B cell (primary cell): ENCODE measurements around the gene H6PD. TPM values are rescaled to one million over a fixed set of nuclear protein-coding genes. Genes with fewer than 3 reads are reported as not detected.

Experiments
- ATAC-seq: fragments of 200-7000 bp; cut with Tn5 transposase; one replicate; pipeline ENCODE4 v1.10.0; 2021; ENCODE audit warnings: low read depth, mild to moderate bottlenecking, moderate number of reproducible peaks, moderate library complexity
- CTCF ChIA-PET: fragments of 350-600 bp; sonication (Branson Sonifier 250); formaldehyde crosslinking; loops from one replicate; lab custom pipeline; 2021; ENCODE audit warnings: antibody characterized with exemption, inconsistent platforms; lab: Charles Lee
- POLR2A ChIA-PET: fragments of 350-600 bp; sonication (Branson Sonifier 250); formaldehyde crosslinking; loops from one replicate; lab custom pipeline; 2021; ENCODE audit warnings: antibody characterized with exemption; lab: Charles Lee
- DNase-seq: peaks from one replicate; pipeline ENCODE4 v3.0.0; 2013
- H2AFZ ChIP-seq: 2 replicates; pipeline ENCODE4 v1.6.1; 2012; ENCODE audit warnings: mild to moderate bottlenecking, low read depth, low read length; ENCODE audit not compliant: insufficient read depth, poor library complexity, severe bottlenecking
- H3K27ac ChIP-seq, 2 donors: 1 replicate in 1 of 2; 2 replicates in 1 of 2; pipeline ENCODE4 v1.5.1; 2012 to 2013; ENCODE audit warnings: low read length in 2 of 2, mild to moderate bottlenecking in 2 of 2, moderate library complexity in 1 of 2
- H3K27me3 ChIP-seq, 4 experiments: fragments of 200-600 bp in 1 of 4; sonication (generic) in 1 of 4; replicated peaks in 1 of 4; 1 replicate in 2 of 4; 2 replicates in 2 of 4; pipeline versions ENCODE4 v1.6.1 to v1.7.0; 2013 to 2016; ENCODE audit warnings: low read length in 3 of 4, mild to moderate bottlenecking in 2 of 4, mixed read lengths in 1 of 4, moderate library complexity in 1 of 4; ENCODE audit not compliant: insufficient read depth in 4 of 4, control insufficient read depth in 3 of 4; ENCODE audit errors: control extremely low read depth in 1 of 4
- H3K36me3 ChIP-seq, 2 experiments: replicated peaks in 1 of 2; 1 replicate in 1 of 2; 2 replicates in 1 of 2; pipeline versions ENCODE4 v1.6.1 to v1.7.1; 2013; ENCODE audit warnings: low read length in 1 of 2; ENCODE audit not compliant: insufficient read depth in 2 of 2, control insufficient read depth in 1 of 2; ENCODE audit errors: control extremely low read depth in 1 of 2, extremely low read depth in 1 of 2
- H3K4me1 ChIP-seq, 2 donors: fragments of 200-600 bp in 1 of 2; sonication (generic) in 1 of 2; 1 replicate in 1 of 2; 2 replicates in 1 of 2; pipeline versions ENCODE4 v1.5.1 to v1.6.1; 2013 to 2017; ENCODE audit warnings: low read length in 2 of 2; ENCODE audit not compliant: control insufficient read depth in 2 of 2, insufficient read depth in 2 of 2
- H3K4me2 ChIP-seq: replicated peaks from 2 replicates; pipeline ENCODE3; 2012; ENCODE audit warnings: mild to moderate bottlenecking, low read depth, low read length; ENCODE audit not compliant: poor library complexity, severe bottlenecking
- H3K4me3 ChIP-seq, 5 experiments: fragments of 200-600 bp in 1 of 5; sonication (generic) in 1 of 5; 1 replicate in 3 of 5; 2 replicates in 2 of 5; pipeline versions ENCODE4 v1.5.1 to v1.7.0; 2011 to 2016; ENCODE audit warnings: low read length in 4 of 5, mild to moderate bottlenecking in 4 of 5, low read depth in 2 of 5, control low read depth in 1 of 5, moderate library complexity in 1 of 5; ENCODE audit not compliant: insufficient read depth in 1 of 5; ENCODE audit errors: control extremely low read depth in 1 of 5, extremely low read depth in 1 of 5
- H3K79me2 ChIP-seq: fragments of 200-600 bp; sonication (generic); one replicate; pipeline ENCODE4 v1.6.0; 2016; ENCODE audit warnings: low read length; ENCODE audit not compliant: control insufficient read depth, insufficient read depth
- H3K9ac ChIP-seq: fragments of 200-600 bp; sonication (generic); 2 replicates; pipeline ENCODE4 v1.6.1; 2017; ENCODE audit warnings: mild to moderate bottlenecking, low read length, moderate library complexity
- H3K9me3 ChIP-seq, 3 donors: one replicate each; pipeline versions ENCODE4 v1.6.1 to v1.7.1; 2013; ENCODE audit warnings: low read length in 2 of 3; ENCODE audit not compliant: control insufficient read depth in 2 of 3, insufficient read depth in 1 of 3; ENCODE audit errors: control extremely low read depth in 1 of 3
- H4K20me1 ChIP-seq: 2 replicates; pipeline ENCODE4 v1.6.0; 2012; ENCODE audit warnings: mild to moderate bottlenecking, low read length; ENCODE audit not compliant: insufficient read depth, control insufficient read depth, poor library complexity, severe bottlenecking
- H3K27ac Mint-ChIP-seq: one replicate; pipeline ENCODE4 v1.8.0; 2021; ENCODE audit warnings: mixed read lengths
- H3K27me3 Mint-ChIP-seq: one replicate; pipeline ENCODE4 v1.8.0; 2021; ENCODE audit warnings: mixed read lengths
- H3K4me1 Mint-ChIP-seq: one replicate; pipeline ENCODE4 v1.8.0; 2021; ENCODE audit warnings: mixed read lengths
- H3K4me3 Mint-ChIP-seq: one replicate; pipeline ENCODE4 v1.8.0; 2021; ENCODE audit warnings: mixed read lengths
- H3K9me3 Mint-ChIP-seq: one replicate; pipeline ENCODE4 v1.8.0; 2022; ENCODE audit warnings: mixed read lengths; ENCODE audit not compliant: insufficient read depth
- EZH2 ChIP-seq: IDR thresholded peaks from 2 replicates; pipeline ENCODE4 v1.6.1; 2012; ENCODE audit warnings: borderline replicate concordance, low read depth, mild to moderate bottlenecking, moderate library complexity, low read length; ENCODE audit not compliant: insufficient read depth, poor library complexity, severe bottlenecking
- WGBS: methylation state at CpG from one replicate; pipeline ENCODE4 v1.1.5; 2013; ENCODE audit warnings: missing lambda C conversion rate; ENCODE audit not compliant: insufficient coverage; 5-methylcytosine and 5-hydroxymethylcytosine counted together
- intact Hi-C: fragments of 100-400 bp; cut with micrococcal nuclease; formaldehyde crosslinking; loops from one replicate; pipeline ENCODE4 v1.10.0; 2022
- polyA plus RNA-seq: library from polyadenylated mRNA; depleted of rRNA; stranded (reverse); fragments of >200 nt; gene quantifications from 2 replicates; pipeline ENCODE4 v1.2.3, GENCODE V29; 2012
- total RNA-seq, 2 donors: library from RNA; stranded (reverse); fragments of 120-200 nt in 1 of 2; gene quantifications; 1 replicate in 1 of 2; 2 replicates in 1 of 2; pipeline versions ENCODE4 v1.2.3 to v1.2.4, GENCODE V29; 2013 to 2022
- TF ChIP-seq, protein P1 (sequence below): fragments of 200-600 bp; IDR thresholded peaks from one replicate; pipeline ENCODE4 v1.8.0; 2022; ENCODE audit warnings: antibody characterized with exemption, mild to moderate bottlenecking

The H6PD gene
- total and polyA plus RNA-seq, 2 donors (not counting 1 experiment from before 2014, with no cell fraction given) = 11.3 to 30.2 TPM

DNA sequence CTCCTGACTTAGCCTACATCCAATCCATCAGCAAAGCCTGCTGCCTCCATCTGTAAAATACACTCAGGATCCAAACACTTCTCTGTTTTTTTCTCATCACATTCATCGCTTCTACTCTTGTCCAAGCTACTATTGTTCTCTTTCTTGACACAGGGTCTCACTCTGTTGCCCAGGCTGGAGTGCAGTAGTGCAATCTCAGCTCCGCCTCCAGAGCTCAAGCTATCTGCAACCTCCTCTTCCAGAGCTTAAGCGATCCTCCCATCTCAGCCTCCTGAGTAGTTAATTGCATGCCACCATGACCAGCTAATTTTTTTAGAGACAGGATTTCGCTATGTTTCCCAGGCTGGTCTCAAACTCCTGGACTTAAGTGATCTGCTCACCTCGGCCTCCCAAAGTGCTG, 44.3 kb upstream of the H6PD start:
- no peak overlapping the region for H3K27ac ChIP-seq
- Mint-ChIP-seq H3K9me3 (no peaks in the 10 kb centered on the region), H3K27ac (no peak overlapping the region), H3K27me3 (peaks cover 27% of the 10 kb centered on the region), H3K4me3 (no peak overlapping the region), H3K4me1 (no peaks in the 10 kb centered on the region)
- H3K4me1 ChIP-seq = no peaks in the 10 kb centered on the region
- H3K9me3 ChIP-seq = no peaks in the 10 kb centered on the region
- H3K9ac ChIP-seq = no peak overlapping the region
- intact Hi-C loops = loop anchor here (10.0 kb wide), 1 partner anchor 185 kb away; no protein-coding TSS in a partner anchor
- no peak overlapping the region for H2AFZ ChIP-seq
- CTCF ChIA-PET = interaction anchor here (0.7 to 1.9 kb wide), 5 partner anchors 9 to 80 kb away, joined by 3 to 8 read pairs (median 6); no protein-coding TSS in a partner anchor
- WGBS = 92% methylated on average over 5 of the region's 5 CpGs
- H3K4me2 ChIP-seq = no peak overlapping the region
- POLR2A ChIA-PET = no interaction called here
- H3K36me3 ChIP-seq = no peaks in the 10 kb centered on the region
- H3K4me3 ChIP-seq = no peak overlapping the region
- H4K20me1 ChIP-seq = no peaks in the 10 kb centered on the region
- peaks cover 0 to 5% (median 0%) of the 10 kb centered on the region in 4 experiments for H3K27me3 ChIP-seq
- TF ChIP-seq, protein P1, sequence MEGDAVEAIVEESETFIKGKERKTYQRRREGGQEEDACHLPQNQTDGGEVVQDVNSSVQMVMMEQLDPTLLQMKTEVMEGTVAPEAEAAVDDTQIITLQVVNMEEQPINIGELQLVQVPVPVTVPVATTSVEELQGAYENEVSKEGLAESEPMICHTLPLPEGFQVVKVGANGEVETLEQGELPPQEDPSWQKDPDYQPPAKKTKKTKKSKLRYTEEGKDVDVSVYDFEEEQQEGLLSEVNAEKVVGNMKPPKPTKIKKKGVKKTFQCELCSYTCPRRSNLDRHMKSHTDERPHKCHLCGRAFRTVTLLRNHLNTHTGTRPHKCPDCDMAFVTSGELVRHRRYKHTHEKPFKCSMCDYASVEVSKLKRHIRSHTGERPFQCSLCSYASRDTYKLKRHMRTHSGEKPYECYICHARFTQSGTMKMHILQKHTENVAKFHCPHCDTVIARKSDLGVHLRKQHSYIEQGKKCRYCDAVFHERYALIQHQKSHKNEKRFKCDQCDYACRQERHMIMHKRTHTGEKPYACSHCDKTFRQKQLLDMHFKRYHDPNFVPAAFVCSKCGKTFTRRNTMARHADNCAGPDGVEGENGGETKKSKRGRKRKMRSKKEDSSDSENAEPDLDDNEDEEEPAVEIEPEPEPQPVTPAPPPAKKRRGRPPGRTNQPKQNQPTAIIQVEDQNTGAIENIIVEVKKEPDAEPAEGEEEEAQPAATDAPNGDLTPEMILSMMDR = no peak
- ATAC-seq (no peak), DNase-seq (no peak)
- H3K79me2 ChIP-seq = no peaks in the 10 kb centered on the region

DNA sequence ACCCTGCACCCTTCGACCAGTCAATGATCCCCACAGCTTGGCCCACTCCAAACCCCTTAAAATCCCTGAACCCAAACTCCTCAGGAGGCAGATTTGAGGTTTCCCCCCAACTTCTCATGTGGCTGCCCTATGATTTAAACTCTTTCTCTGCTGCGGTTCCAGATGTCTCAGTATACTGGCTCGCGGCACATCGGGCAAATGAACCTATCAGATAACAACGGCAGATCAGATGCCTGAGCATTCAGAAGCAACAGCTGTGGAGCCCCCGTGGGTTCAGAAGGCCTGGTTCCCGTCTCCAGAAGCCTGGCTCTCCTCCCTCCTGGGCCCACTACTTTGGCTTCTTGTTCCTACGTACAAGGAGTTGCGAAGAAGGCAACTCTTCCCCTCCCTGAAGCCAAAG, 43.3 kb upstream of the H6PD start:
- Histone ChIP-seq H3K27me3 (peaks cover 0 to 5% (median 0%) of the 10 kb centered on the region in 4 experiments), H2AFZ (no peak overlapping the region), H4K20me1 (no peaks in the 10 kb centered on the region), H3K4me1 (peaks cover 0 to 3% of the 10 kb centered on the region in 2 donors), H3K27ac (no peak overlapping the region), H3K79me2 (no peaks in the 10 kb centered on the region), H3K9me3 (no peaks in the 10 kb centered on the region), H3K4me2 (no peak overlapping the region), H3K4me3 (no peak overlapping the region), H3K9ac (no peak overlapping the region), H3K36me3 (no peaks in the 10 kb centered on the region)
- WGBS = 91% methylated on average over 10 of the region's 10 CpGs
- Mint-ChIP-seq H3K27ac (no peak overlapping the region), H3K4me1 (peaks cover 4% of the 10 kb centered on the region), H3K4me3 (no peak overlapping the region), H3K9me3 (no peaks in the 10 kb centered on the region), H3K27me3 (peaks cover 24% of the 10 kb centered on the region)
- DNase-seq = no peak
- intact Hi-C loops = loop anchor here (10.0 kb wide), 1 partner anchor 186 kb away; no protein-coding TSS in a partner anchor
- no peak for TF ChIP-seq EZH2
- TF ChIP-seq, protein P1 = no peak
- ChIA-PET POLR2A (no interaction called here), CTCF (interaction anchor here (1.0 to 1.7 kb wide), 3 partner anchors 10 to 50 kb away, joined by 3 to 8 read pairs (median 6); no protein-coding TSS in a partner anchor)
- no peak for ATAC-seq
